AML-193 (cell line): Measurements from ENCODE around the gene RABAC1.
"Not testable (repeated sequence)": the region's sequence is repeated elsewhere in the genome, so short reads cannot be mapped to it uniquely, and the experiment has no call there.

ENCODE experiments used
- DNase-seq, 2 experiments: peaks; one replicate each; lab custom pipeline; 2025; lab: John Stamatoyannopoulos, UW

RABAC1 gene

DNA sequence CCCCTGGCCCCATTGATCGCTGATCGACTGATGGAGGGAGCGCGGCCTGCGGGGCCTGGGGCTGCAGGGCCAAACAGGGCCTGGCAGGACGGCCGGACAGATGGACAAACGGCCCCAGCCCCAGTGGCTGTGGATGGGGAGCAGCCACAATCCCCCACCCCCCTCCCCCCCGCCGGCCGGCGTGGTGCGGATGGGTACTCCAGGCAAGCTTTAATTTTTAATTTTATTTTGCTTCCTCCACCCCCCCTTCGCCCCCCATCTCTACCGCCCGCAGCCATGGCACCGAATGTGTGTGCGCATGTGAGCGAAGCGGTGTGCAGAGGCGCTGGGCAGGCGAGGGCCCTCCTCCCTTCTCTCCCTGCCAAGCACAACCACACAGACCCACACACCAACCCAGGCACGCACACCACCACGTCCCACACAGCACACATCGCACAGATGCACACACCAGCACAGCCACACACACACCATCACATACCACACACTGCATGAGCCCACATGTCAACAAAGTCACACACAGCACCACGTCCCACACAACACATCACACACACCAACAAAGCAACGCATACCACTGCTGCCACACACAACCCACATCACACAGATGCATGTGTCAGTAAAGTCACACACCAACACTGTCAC is 43.2 kb downstream of the RABAC1 start:
- no peak for DNase-seq

DNA sequence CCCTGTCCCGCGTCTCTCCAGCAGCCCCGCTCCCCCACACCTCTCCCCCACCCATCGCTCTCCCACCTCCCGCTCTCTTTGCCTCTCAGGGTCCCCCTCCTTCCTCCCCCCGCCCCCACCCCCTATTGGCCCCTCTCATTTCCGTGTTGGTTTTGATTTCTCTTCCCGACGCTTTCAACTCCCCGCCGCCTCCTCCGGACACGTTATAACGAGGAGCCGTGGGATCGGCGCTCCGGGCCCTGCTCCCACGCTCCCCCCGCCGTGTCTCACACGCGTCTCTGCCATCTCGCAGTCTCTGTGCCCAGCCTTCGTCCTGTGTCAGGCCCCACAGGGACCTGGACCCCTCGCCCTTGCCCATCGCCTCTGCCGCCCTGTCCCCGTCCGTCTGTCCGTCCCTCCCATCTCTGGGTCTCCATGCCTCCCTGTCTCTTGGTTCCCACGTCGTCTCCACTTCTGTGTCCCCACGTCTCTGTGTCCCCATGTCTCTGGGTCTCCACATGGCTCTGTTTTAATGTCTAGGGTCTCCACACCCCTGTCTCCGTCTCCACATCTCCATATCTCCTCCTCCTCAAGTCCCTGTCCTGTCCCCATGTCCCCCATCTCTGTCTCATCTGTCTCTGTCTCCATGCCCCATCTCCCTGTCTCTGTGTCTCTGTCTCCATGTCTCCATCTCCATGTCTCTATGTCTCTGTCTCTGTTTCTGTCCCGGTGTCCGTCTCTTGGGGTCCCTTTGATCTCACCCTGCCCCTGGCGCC is 43.9 kb downstream of the RABAC1 start:
- no peak for DNase-seq

DNA sequence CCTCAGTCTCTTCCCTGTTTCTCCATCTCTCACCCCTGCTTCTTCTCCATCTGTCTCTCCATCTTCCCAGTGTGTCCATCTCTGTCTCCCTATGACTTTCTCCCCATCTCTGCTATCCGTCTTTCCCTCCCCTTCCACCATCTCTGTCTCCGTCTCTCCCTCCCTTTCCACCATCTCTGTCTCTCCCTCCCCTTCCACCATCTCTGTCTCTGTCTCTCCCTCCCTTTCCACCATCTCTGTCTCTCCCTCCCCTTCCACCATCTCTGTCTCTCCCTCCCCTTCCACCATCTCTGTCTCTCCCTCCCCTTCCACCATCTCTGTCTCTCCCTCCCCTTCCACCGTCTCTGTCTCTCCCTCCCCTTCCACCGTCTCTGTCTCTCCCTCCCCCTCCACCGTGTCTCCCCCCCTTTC is 44.7 kb downstream of the RABAC1 start:
- DNase-seq = not testable (repeated sequence)

DNA sequence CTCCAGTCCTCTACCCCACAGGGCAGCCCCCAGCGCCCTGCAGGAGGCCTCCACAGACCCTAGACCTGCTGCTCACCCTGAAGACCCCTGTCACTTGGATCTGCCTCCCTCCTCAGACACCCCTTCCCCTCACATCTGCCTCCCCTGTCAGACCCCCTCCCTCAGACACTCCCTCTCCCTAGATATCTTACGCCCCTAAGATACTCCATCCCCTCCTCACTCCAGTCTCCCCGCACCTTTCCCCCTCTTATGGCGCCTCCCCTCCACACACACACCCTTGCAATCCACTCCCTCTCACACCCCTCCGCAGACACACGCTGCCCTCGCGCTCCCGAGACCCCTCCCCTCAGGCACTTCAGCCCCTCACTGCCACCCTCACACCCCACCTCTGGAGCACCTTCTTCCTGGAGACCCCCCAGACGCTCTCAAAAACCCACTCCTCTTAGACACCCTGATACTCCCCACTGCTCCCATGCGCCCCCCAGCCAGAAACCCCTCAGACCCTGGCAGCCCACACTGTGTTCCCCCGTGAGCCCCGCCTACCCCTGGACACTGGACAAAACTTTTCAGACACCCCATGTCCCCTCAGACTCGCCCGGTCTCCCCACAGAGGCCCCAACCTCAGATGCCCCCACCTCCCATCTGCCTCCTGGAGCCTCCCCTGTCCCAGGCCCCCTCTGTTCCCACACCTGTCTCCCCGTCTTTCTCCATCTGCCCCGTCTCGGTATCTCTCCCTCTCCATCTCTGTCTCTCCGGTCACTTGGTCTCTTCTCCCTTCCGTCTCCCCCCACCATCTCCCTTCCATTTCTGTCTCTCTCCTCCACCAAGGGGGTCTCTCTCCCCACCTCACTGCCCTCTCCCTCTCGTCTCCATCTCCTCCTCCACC is 45.3 kb downstream of the RABAC1 start:
- DNase-seq = no peak

DNA sequence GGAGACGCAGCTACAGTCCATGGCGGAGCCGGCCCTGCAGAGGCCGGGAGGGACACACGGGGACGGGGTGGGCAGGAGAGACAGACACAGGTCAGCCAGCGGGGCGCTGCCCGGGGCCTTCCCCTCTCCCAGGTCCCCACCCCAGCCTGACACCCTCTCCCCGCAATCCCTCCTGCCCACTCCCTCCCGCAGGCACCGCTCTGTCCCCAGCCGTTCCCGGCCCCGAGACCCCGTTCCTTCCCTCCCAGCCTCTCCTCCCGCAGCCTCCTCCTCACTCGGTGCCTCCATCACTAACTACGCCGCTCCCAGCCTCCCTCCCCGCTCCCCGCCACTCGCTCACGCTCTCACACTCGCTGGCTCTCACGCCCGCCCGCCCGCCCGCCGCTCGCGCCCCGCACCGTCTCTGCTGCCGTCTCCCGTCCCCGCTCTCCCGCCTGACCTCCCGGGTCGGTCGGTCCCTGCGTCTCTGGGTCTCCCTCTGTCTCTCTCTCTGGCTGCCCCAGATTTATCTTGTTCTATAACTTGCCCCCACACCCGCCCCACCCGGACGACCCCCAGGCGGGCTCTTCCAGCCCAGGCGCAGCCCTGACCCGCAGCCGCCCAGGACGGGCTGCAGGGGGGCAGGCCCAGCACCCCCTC is 46.1 kb downstream of the RABAC1 start:
- no peak for DNase-seq

DNA sequence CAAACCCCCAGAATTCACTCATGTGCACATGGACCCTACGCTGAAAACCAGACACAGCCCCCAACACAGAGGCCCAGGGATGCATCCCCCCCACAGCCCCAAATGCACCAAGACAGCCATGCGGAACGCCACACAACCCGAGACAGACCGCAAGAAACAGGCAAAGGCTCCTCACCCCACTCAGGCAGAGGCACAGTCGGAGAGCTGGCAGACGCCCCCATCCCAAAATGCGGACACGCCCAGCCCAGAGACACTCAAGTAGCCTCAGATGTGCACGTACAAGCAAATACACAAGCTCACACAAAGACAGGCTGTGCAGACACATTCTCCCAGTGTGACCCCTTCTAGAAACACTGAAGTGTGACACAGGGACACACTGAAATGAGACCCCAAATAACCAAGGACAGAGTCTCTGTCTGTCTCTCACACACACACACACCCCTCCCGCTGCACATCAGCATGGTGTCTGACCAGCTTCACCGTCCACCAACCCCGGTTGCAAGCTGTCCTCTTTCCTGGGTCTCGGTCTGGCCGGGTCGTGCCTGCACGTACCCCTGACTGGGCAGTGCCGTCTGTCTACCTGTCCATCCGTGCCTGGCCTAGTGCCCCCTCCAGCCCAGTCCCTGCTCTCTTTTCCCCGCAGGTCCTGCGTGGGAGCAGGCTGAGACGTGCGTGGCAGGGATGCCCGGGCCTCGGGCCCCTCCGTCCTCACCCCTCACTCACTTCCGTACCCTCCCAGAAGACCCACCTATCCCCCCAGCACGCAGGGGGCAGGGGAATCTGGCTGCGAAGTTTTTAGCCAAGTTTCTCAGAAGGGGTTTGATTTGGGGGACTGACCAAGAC is 47.0 kb downstream of the RABAC1 start:
- no peak for DNase-seq

DNA sequence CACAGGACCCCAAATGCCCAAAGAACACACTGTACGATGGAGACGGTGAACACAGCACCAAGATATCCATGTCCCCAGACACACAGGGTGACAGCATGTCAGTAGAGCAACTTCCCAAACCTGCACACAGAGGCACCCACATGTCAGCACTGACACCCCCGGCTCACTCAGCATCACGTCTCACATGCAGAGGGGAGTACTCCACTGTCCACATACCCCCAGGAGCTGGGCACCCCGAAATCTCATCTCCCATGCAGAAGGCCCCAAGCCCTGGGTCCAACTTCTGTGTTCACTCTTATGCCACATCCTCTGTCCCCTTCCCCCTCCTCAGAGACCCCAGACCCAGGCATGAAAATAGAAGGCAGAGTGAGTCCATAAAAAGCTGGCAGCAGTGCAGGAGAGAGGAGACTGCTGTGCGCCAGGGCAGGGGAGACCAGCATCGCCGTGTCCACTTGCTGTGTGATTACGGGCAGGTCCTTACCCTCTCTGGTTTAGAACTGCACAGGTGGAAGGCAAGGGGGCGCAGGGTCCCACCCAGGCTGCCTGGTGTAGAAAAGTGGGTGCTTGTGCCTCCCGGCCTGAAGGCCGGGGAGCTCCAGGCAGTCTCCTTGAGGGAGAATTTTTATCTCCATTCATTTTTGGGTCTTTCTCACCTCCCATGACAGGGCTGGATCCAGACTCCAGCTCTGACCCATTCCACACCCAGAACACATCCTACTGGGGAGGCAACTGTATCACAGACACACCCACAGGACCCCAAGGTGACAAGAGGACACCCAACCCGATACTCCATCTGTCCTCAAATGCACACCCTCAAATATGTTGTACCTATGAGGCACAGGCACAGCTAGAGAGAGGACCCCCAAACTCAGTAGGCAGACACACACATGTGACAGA is 47.9 kb downstream of the RABAC1 start:
- DNase-seq = no peak

DNA sequence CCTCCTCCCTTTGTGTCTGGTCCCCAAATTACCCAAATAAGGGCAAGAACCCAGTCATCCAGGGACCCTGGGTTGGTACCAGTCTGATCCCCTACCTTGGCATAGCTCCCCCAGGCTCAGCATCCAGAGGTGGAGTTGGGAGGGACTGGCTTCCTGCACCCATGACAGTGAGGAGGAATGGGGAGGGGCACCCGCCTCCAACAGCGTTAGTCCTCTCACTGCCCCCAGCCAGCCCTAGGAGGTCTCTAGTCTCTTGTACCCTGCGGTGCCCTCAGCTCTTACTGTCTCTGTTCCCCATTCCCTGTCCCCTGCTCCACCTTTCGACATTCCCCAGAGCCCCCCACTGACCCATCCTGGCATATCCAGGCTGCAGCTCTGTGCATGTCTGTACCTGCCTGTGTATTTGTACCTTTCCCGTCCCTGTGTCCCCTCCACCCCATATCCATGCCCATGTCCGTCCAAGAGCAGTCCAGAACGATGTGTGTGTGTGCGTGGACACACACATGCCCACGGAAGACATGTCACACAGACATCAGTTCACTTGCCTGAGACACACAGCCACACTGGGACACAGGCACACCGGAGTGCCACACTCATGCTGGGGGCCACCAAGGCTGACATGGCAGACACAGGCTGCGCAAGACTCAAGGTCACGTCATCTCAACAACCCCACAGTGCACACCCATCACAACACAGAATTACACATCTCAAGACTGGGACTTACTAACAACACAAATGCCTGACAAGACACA is 48.7 kb downstream of the RABAC1 start:
- DNase-seq = no peak

DNA sequence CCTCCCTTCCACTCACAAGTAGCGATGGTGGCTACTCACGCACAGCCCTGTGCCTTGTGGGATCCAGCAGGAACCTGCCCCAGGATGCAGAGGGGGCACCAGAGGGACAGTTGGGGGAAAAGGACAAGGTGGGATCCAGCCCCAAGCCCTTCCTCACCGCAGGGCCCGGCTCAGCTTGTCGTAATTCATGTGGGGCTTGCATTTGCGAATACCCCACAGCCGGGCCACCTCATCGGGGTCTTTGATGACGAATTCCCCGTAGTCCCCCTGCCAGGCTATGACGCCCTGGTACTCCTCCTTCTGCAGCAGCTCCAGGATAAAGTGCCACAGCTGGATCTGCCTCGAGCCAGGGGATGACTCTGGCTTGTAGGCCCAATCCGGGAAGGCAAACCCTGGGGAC is 49.4 kb downstream of the RABAC1 start:
- DNase-seq = no peak

DNA sequence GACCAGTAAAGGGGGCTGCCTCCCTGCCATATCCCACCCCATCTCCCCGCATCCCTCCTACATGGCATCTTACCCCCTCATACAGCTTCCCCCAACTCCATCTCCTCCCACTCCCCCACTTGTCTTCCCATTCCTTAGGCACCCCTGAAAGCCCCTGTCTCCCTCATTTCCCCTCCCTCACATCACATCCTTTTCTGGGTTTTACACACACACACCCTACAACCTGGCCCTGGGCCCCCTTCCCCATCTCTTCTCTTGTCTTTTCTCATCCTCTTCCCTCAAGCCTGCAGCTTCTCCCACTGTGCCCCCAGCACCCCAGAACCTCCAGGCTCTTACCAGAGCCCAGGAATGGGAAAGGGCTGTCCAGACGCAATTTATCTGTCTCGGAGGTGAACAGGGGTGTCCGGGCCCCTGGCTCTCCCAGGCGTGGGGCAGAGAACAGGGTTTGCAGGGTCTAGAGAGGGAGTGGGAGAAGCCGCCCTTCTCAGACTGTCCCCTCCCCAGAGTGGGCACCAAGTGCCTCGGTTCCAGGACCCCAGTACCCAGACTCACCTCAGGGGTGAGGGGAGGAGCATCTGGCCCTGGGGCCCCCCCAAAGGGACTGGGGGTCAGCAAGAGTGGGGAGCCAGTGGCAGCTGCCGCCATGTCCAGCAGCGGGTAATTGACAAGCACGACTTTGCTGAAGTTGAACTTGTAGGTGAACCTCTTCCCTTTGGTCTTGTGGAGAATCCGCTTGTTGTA is 50.2 kb downstream of the RABAC1 start:
- DNase-seq = no peak

DNA sequence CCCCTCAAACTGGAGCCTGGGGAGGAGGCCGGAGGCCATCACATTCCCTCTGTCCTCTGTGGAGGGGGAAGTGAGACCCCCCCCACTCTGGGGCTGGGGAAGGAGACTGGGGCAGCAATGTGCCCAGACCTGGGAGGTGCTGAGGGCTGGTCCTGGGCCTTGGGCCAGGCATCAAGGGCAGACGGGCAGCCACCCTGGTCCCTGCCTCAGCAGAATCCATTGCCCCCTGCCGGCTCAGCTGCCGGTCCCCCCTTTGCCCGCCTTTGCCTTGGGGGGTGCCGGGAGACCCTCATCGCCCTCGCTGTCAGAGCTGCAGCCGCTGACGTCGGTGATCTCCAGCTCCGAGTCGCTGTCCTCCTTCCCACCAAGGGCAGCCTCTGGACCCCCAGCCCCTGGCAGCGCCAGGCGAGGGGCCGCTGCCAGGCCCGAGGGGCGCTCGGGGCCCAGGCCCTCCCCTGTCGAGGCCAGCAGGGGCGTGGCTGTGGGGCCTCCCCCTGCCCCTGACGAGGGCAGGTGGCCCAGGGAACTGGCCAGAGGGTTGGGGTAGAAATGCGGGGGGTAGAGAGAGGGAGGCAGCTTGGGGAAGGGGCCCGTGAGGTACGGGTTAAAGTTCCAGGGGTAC is 51.0 kb downstream of the RABAC1 start:
- no peak for DNase-seq

DNA sequence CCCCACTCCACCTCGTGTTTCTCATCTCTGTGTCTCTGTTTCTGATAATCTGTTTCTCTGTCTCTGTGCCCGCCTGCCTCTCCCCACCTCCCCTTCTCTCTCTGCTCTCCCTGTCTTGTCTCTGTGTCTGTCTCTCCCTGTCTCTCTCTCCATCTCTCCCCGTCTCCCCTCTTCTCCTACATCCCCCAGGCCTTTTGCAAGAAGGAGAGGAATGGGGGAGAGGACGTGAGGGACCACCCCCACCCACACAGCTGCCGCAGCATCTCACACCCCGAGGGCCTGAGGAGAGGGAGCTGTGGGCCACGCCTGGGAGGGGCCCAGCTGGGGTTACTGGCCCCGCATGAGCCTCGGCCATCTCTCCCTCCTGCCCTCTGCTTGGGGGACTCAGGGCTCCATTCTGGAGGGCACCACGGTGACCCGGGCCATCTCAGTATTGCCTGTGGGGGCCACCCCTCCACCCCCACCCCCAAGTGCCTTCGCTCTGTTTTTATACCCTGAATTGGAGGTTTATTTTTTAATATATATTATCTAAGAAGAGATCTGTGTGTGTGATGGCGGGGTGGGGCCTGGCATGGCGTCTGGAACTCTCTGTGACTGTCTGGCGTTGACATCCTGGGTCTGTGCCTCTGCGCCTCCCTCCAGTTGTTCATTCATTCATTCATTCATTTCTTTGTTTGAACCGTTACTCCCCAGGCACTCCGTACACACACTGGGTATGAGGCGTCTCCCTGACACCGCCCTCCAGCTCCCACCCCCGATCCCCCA is 52.0 kb downstream of the RABAC1 start:
- DNase-seq = no peak
